Measurements from ENCODE around the gene SYVN1. TPM values are rescaled to one million over a fixed set of nuclear protein-coding genes. Genes with fewer than 3 reads are reported as not detected.
A peak's percentile ranks its signal among the peaks of the same experiment; 100 is the strongest.

Gene SYVN1
- total RNA-seq, 2 experiments from 2014 or later, result 24.5 to 26.2 TPM

- Mint-ChIP-seq H3K27ac (peak overlapping the region; percentile 23), H3K4me3 (no peak overlapping the region), H3K4me1 (ENCODE audit: low read depth) (peaks cover 43% of the 10 kb centered on the region), H3K9me3 (no peaks in the 10 kb centered on the region), H3K27me3 (no peaks in the 10 kb centered on the region), H3K36me3 (peaks cover 5% of the 10 kb centered on the region)
- no peak for DNase-seq
- POLR2A ChIA-PET, result interaction anchor here (1.2 to 1.5 kb wide), 4 partner anchors 8 to 72 kb away, joined by 3 to 7 read pairs (median 4); partner anchors contain the start of genes CAPN1, FAU, MRPL49 and SYVN1
- intact Hi-C loops (cut with micrococcal nuclease), result loop anchor here (1.0 to 10.0 kb wide), 4 partner anchors 13 to 865 kb away; partner anchors contain the start of genes CAPN1, FKBP2, PPP1R14B and RASGRP2
- CTCF ChIA-PET, result interaction anchor here (0.5 to 6.7 kb wide), 19 partner anchors 10 to 263 kb away, joined by 3 to 122 read pairs (median 5); partner anchors contain the start of genes ARL2, CAPN1, FAU and MRPL49
These were observed 24.8 kb downstream of the SYVN1 start for GRCh38 chr11:65109231-65110198.

- no peak overlapping the region for H3K27ac Mint-ChIP-seq
- DNase-seq, result no peak
- H3K9me3 Mint-ChIP-seq, result no peaks in the 10 kb centered on the region
- peaks cover 6% of the 10 kb centered on the region for H3K36me3 Mint-ChIP-seq
- H3K4me1 Mint-ChIP-seq (ENCODE audit: low read depth), result peaks cover 37% of the 10 kb centered on the region
- CTCF ChIA-PET, result interaction anchor here (0.8 to 6.7 kb wide), 4 partner anchors 10 to 95 kb away, joined by 3 to 122 read pairs (median 59); partner anchors contain the start of genes ARL2, FAU, MRPL49 and VPS51
- intact Hi-C loops (cut with micrococcal nuclease), result no loop called here
- POLR2A ChIA-PET, result interaction anchor here (1.4 to 1.5 kb wide), 2 partner anchors 9 to 13 kb away, joined by 4 to 5 read pairs; partner anchors contain the start of genes FAU, MRPL49 and ZNHIT2
- H3K27me3 Mint-ChIP-seq, result no peaks in the 10 kb centered on the region
- no peak overlapping the region for H3K4me3 Mint-ChIP-seq
These were observed 25.7 kb downstream of the SYVN1 start for GRCh38 chr11:65108469-65109123.

GRCh38 chr11:65107751-65108468, 26.4 kb downstream of the SYVN1 start:
- Mint-ChIP-seq H3K4me1 (ENCODE audit: low read depth) (peaks cover 30% of the 10 kb centered on the region), H3K4me3 (no peak overlapping the region), H3K36me3 (peaks cover 8% of the 10 kb centered on the region), H3K27ac (no peak overlapping the region), H3K9me3 (no peaks in the 10 kb centered on the region), H3K27me3 (no peaks in the 10 kb centered on the region)
- intact Hi-C loops (cut with micrococcal nuclease), result no loop called here
- CTCF ChIA-PET, result interaction anchor here (0.8 to 6.7 kb wide), 3 partner anchors 12 to 94 kb away, joined by 3 to 72 read pairs (median 46); partner anchors contain the start of genes ARL2, FAU, MRPL49 and ZNHIT2
- no peak for DNase-seq
- POLR2A ChIA-PET, result interaction anchor here (0.6 to 1.5 kb wide), 3 partner anchors 8 to 14 kb away, joined by 3 to 5 read pairs (median 4); partner anchors contain the start of genes FAU, MRPL49 and ZNHIT2

DNA sequence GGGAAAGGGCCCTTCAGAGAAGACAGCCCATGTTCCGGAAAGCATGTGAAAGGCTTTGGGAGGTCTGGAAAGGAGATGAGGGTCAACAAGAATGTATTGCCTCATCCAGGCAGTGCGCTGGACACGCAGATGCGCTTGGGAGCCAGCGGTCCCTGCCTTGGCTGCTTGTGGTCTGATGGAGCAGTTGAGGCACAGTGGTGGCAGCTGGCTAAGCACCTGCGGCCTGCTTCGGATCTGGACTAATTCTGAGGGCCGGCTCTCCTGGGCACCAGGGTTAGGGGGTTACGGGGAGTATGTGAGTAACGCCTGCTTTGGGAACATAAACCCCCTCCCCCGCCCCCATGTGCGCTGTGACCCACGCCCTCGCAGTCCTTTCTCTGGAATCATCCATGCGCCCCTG, 27.2 kb downstream of the SYVN1 start:
- POLR2A ChIA-PET, result interaction anchor here (0.6 kb wide), 1 partner anchor 7 kb away, joined by 3 read pairs; no protein-coding TSS in a partner anchor
- Mint-ChIP-seq H3K27me3 (no peaks in the 10 kb centered on the region), H3K4me3 (no peak overlapping the region), H3K27ac (no peak overlapping the region), H3K36me3 (peaks cover 8% of the 10 kb centered on the region), H3K9me3 (no peaks in the 10 kb centered on the region), H3K4me1 (ENCODE audit: low read depth) (peaks cover 26% of the 10 kb centered on the region)
- intact Hi-C loops (cut with micrococcal nuclease), result no loop called here
- CTCF ChIA-PET, result interaction anchor here (6.7 kb wide), 1 partner anchor 13 kb away, joined by 72 read pairs; the partner anchor contains the start of genes FAU, MRPL49 and ZNHIT2
- DNase-seq, result no peak

GRCh38 chr11:65104628-65105027, 29.7 kb downstream of the SYVN1 start:
- Mint-ChIP-seq H3K4me1 (ENCODE audit: low read depth) (peaks cover 4% of the 10 kb centered on the region), H3K9me3 (no peaks in the 10 kb centered on the region), H3K27me3 (no peaks in the 10 kb centered on the region), H3K36me3 (peaks cover 8% of the 10 kb centered on the region), H3K4me3 (no peak overlapping the region), H3K27ac (peak overlapping the region; percentile 69)
- ChIA-PET CTCF (interaction anchor here (0.8 to 13.1 kb wide), 2 partner anchors 7 to 217 kb away, joined by 3 to 122 read pairs; partner anchors contain the start of gene TM7SF2), POLR2A (no interaction called here)
- intact Hi-C loops (cut with micrococcal nuclease), result no loop called here
- no peak for DNase-seq

DNA sequence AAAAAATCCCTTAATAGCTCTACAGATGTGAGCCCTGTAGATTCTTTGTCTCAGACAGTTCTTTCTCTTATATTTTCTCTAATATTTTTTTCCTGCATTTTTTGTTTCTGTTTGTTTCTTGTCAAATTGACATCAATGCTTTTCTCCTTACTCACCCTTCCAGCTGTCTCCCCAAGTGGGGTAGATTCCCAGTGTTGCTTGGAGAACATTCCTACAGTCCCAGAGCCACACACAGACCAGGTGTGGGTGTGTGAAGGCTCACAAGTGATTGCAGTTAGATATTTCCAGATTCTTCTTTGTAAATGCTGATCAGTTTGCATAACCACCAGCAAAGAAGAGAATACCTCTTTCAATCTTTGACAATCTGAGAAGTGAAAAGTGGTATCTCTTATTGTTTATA, 30.8 kb downstream of the SYVN1 start:
- Mint-ChIP-seq H3K27ac (no peak overlapping the region), H3K4me1 (ENCODE audit: low read depth) (peaks cover 8% of the 10 kb centered on the region), H3K9me3 (no peaks in the 10 kb centered on the region), H3K36me3 (peaks cover 10% of the 10 kb centered on the region), H3K27me3 (no peaks in the 10 kb centered on the region), H3K4me3 (no peak overlapping the region)
- DNase-seq, result no peak
- ChIA-PET POLR2A (no interaction called here), CTCF (interaction anchor here (1.1 to 13.1 kb wide), 2 partner anchors 8 to 259 kb away, joined by 3 to 122 read pairs; partner anchors contain the start of genes CDC42BPG and TM7SF2)
- intact Hi-C loops (cut with micrococcal nuclease), result no loop called here

GRCh38 chr11:65102142-65103095, 31.9 kb downstream of the SYVN1 start:
- H3K9me3 Mint-ChIP-seq, result no peaks in the 10 kb centered on the region
- H3K27me3 Mint-ChIP-seq, result no peaks in the 10 kb centered on the region
- H3K36me3 Mint-ChIP-seq, result peaks cover 14% of the 10 kb centered on the region
- H3K4me3 Mint-ChIP-seq, result no peak overlapping the region
- ChIA-PET CTCF (interaction anchor here (13.1 kb wide), 1 partner anchor 9 kb away, joined by 122 read pairs; the partner anchor contains the start of gene TM7SF2), POLR2A (no interaction called here)
- no peak overlapping the region for H3K27ac Mint-ChIP-seq
- DNase-seq, result no peak
- intact Hi-C loops (cut with micrococcal nuclease), result no loop called here
- peaks cover 12% of the 10 kb centered on the region for H3K4me1 Mint-ChIP-seq (ENCODE audit: low read depth)

DNA sequence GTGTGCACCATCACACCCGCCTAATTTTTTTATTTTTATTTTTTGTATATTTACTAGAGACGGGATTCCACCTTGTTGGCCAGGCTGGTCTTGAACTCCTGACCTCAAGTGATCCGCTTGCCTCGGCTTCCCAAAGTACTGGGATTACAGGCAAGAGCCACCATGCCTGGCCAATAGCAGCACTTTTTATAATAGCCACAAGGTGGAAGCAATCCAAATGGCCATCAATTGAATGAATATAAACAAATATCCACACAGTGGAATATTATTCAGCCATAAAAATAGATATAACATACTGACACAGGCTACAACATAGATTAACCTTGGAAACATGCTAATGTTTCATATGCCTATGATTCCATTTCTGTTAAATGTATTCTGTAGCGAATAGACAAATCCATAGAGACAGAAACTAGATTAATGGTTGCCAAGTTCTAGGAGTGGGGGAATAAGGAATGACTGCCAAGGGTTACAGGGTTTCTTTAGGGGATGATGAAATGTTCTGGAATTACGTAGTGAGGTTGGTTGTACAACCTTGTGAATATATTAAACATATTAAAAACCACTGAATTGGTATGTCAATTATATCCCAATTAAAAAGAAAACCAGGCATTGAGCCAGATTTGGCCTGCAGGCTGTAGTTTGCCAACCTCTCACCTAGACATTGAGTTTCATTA, 33.5 kb downstream of the SYVN1 start:
- no peak overlapping the region for H3K4me3 Mint-ChIP-seq
- POLR2A ChIA-PET, result no interaction called here
- H3K4me1 Mint-ChIP-seq (ENCODE audit: low read depth), result peaks cover 17% of the 10 kb centered on the region
- H3K27me3 Mint-ChIP-seq, result no peaks in the 10 kb centered on the region
- intact Hi-C loops (cut with micrococcal nuclease), result no loop called here
- no peak overlapping the region for H3K27ac Mint-ChIP-seq
- peaks cover 12% of the 10 kb centered on the region for H3K36me3 Mint-ChIP-seq
- CTCF ChIA-PET, result interaction anchor here (13.1 kb wide), 1 partner anchor 11 kb away, joined by 122 read pairs; the partner anchor contains the start of gene TM7SF2
- H3K9me3 Mint-ChIP-seq, result no peaks in the 10 kb centered on the region
- DNase-seq, result no peak

DNA sequence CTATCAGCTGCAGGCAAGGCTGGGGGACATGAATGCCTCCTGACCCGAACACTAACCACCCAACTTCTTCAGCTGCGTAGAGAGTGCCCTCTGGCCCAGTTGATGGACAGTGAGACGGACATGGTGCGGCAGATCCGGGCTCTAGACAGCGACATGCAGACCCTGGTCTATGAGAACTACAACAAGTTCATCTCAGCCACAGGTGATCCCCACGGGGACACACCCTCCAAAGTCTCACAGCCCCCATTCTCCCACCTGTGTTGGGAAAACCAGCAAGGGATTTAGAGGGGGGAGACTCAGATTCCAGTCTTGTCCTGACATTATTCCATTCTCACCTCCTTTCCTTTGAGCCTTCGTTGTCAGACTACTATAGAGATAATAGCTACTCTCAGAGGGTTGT, 37.4 kb downstream of the SYVN1 start:
- Mint-ChIP-seq H3K27me3 (no peaks in the 10 kb centered on the region), H3K36me3 (peaks cover 7% of the 10 kb centered on the region), H3K4me1 (ENCODE audit: low read depth) (peaks cover 17% of the 10 kb centered on the region), H3K4me3 (peak overlapping the region; percentile 93), H3K9me3 (no peaks in the 10 kb centered on the region), H3K27ac (peak overlapping the region; percentile 97)
- ChIA-PET CTCF (interaction anchor here (1.6 to 13.1 kb wide), 2 partner anchors 14 to 20 kb away, joined by 6 to 122 read pairs; partner anchors contain the start of genes TM7SF2 and ZNHIT2), POLR2A (interaction anchor here (0.6 to 2.4 kb wide), 11 partner anchors 11 to 334 kb away, joined by 3 to 17 read pairs (median 4); partner anchors contain the start of genes ARL2, CDCA5, SAC3D1 and SYVN1)
- intact Hi-C loops (cut with micrococcal nuclease), result loop anchor here (1.0 kb wide), 4 partner anchors 13 to 36 kb away; partner anchors contain the start of genes CDCA5, ZFPL1 and ZNHIT2
- DNase-seq, result no peak
